HepG2 (cell line): ENCODE measurements around the gene GJD4.

Experiments used
- POLR2AphosphoS5 ChIP-seq: IDR thresholded peaks from 2 replicates; pipeline ENCODE4 v1.6.1; 2012; ENCODE audit warnings: low read depth, low read length
- ZBTB40 ChIP-seq, 2 experiments: fragments of 450-650 bp in 1 of 2; sonication (generic) in 1 of 2; formaldehyde crosslinking in 1 of 2; IDR thresholded peaks; 2 replicates each; pipeline versions ENCODE4 v1.6.1 to v1.8.0; 2016 to 2022; ENCODE audit warnings: antibody characterized with exemption in 1 of 2, mild to moderate bottlenecking in 1 of 2, missing genetic modification reagents in 1 of 2

GRCh38 chr10:35563261-35563891 is 41.8 kb upstream of the GJD4 start:
- TF ChIP-seq ZBTB40 (IDR thresholded peaks at IDR 0.05), result no peak
- TF ChIP-seq ZBTB40 (CRISPR knock-in tag; IDR thresholded peaks at IDR 0.05), result no peak
- no peak for TF ChIP-seq POLR2AphosphoS5
